Measurements from ENCODE around the gene CCDC89. TPM values are rescaled to one million over a fixed set of nuclear protein-coding genes. Genes with fewer than 3 reads are reported as not detected.

CCDC89 gene
- total and polyA plus RNA-seq, 2 of the 4 experiments (the other 2 are of a cell fraction): 4.0 to 7.9 TPM

DNA sequence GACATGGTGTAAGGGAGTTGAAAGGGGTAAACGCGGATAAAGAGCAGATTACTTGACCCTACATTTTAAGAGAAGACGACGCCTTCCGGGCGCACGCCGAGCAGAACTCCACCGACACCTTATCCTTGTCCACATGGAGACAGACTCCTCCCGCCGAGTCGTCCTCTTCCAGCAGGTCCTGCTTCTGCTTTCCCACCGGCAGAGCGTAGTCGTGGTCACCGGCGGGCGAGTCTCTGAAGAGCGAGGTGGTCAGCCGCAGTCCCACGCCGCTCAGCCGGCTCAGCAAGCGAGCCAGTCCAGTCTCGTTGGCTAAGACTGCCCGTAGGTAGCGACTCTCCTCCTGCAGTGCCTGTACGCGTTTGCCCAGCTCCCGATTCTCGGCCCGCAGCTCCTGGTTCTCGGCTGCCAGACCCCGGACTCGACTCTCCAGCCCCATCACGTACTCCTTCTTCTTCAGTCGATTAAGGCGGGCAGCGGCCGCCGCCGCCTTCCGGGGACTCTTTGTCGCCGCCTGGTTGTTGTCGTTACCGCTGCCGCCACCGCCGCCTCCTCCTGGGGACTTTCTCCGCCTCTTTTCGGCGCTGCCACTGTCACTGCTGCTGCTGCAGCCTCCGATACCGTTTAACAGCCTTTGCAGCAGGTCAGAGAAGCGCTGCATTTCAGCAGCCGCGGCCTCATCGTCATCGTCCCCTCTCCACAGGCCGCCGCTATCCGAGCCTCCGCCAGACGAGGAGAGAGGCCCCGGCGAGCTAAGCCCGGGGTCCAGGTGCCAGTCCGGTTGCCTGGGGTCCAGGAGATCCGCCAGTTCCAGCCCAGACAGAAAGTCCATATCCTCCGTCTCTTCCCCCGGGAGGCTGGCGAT lies 22.0 kb downstream of the CCDC89 start:
- Histone ChIP-seq H3K27ac (ENCODE audit: insufficient read depth, low read length) (peak overlapping the region; percentile 85), H3K14ac (replicated peaks; ENCODE audit: low read depth, low read length) (peak overlapping the region; percentile 94), H2AK9ac (replicated peaks; ENCODE audit: low read depth, low read length, poor library complexity) (peak overlapping the region; percentile 99), H3K23ac (ENCODE audit: low read depth, low read length) (peak overlapping the region; percentile 99), H4K91ac (ENCODE audit: insufficient read depth, low read depth, low read length) (peak overlapping the region; percentile 79), H3K9me1 (ENCODE audit: insufficient read depth, low read length) (no peaks in the 10 kb centered on the region), H4K8ac (ENCODE audit: low read depth in 2 of 2, low read length in 2 of 2) (peak overlapping the region; percentile 58 to 71; a peak in 2 of 4 replicates), H3K79me1 (ENCODE audit: low read depth in 1 of 2, low read length in 2 of 2) (peaks cover 0 to 15% of the 10 kb centered on the region in 2 experiments; a peak in 2 of 4 replicates), H3K4ac (ENCODE audit: low read depth, low read length) (peak overlapping the region; percentile 95), H2AFZ (replicated peaks; ENCODE audit: low read length, poor library complexity) (peak overlapping the region; percentile 85), H3K36me3 (ENCODE audit: control insufficient read depth, insufficient read depth, low read length) (peaks cover 4% of the 10 kb centered on the region; the same call in 1 of the 2 replicates), H3K4me3 (ENCODE audit: insufficient read depth, low read depth, low read length) (peak overlapping the region; percentile 96), H3K9ac (ENCODE audit: low read depth, low read length) (peak overlapping the region; percentile 95), H3K56ac (ENCODE audit: extremely low read depth, insufficient read depth, low read length) (peak overlapping the region; percentile 90), H2BK120ac (ENCODE audit: low read depth, low read length) (peak overlapping the region; percentile 68), H3K4me1 (ENCODE audit: control insufficient read depth, insufficient read depth, low read length) (no peaks in the 10 kb centered on the region; the same call in 1 of the 2 replicates), H3K18ac (ENCODE audit: low read depth, low read length) (peak overlapping the region; percentile 37), H3K27me3 (ENCODE audit: control insufficient read depth, insufficient read depth, low read length) (no peaks in the 10 kb centered on the region), H2BK20ac (ENCODE audit: low read depth, low read length) (no peak overlapping the region), H2BK15ac (ENCODE audit: low read depth, low read length) (no peak overlapping the region), H3K4me2 (ENCODE audit: low read depth, low read length) (peak overlapping the region; percentile 97), H4K5ac (ENCODE audit: low read depth, low read length) (peak overlapping the region; percentile 43), H3K9me3 (ENCODE audit: control insufficient read depth, insufficient read depth, low read length) (no peaks in the 10 kb centered on the region), H2BK5ac (ENCODE audit: low read depth, low read length, poor library complexity, severe bottlenecking) (peak overlapping the region; percentile 84), H2AK5ac (ENCODE audit: low read depth, low read length) (peak overlapping the region; percentile 95), H4K20me1 (ENCODE audit: insufficient read depth, low read length) (peaks cover 38% of the 10 kb centered on the region)
- ChIA-PET CTCF (interaction anchor here (0.7 to 1.0 kb wide), 2 partner anchors 21 to 26 kb away, joined by 3 read pairs; no protein-coding TSS in a partner anchor), POLR2A (ENCODE audit: unreplicated experiment) (interaction anchor here (1.3 kb wide), 1 partner anchor 36 kb away, joined by 16 read pairs; the partner anchor contains the start of gene TMEM126B)
- dilution Hi-C loops (cut with HindIII; ENCODE audit: low sequenced_read_pairs, unreplicated experiment) (no loop called here), in situ Hi-C loops (cut with MboI; ENCODE audit: low sequenced_read_pairs) (no loop called here), intact Hi-C loops (cut with micrococcal nuclease) (loop anchor here (1.0 to 2.0 kb wide), 4 partner anchors 35 to 190 kb away; partner anchors contain the start of gene TMEM126B)
- BruUV-seq (replicated peaks): no TSS peak
- ATAC-seq (ENCODE audit: low read depth) (peak; percentile 38), DNase-seq (peak; percentile 45)
- TF ChIP-seq POLR2A (IDR thresholded peaks at IDR 0.05; ENCODE audit: low read depth, low read length): no peak
- TF ChIP-seq RAD21 (IDR thresholded peaks at IDR 0.05; ENCODE audit: low read length): 0 out of 2 replicates have a peak, but pooled peaks have one; percentile 15
- peak; percentile 37 for TF ChIP-seq CTCF (conservative IDR thresholded peaks at IDR 0.05; ENCODE audit: low read depth, low read length)
- TF ChIP-seq SMC3 (IDR thresholded peaks at IDR 0.05; ENCODE audit: low read depth, low read length): 0 out of 2 replicates have a peak, but pooled peaks have one; percentile 2
- TF ChIP-seq MXI1 (IDR thresholded peaks at IDR 0.05; ENCODE audit: borderline replicate concordance, low read depth, low read length): peak; percentile 34; the same call in 1 of the 2 replicates
- no peak for TF ChIP-seq BHLHE40 (IDR thresholded peaks at IDR 0.05; ENCODE audit: low read depth, low read length)
- WGBS, 2 experiments (ENCODE audit: extremely low coverage in 2 of 2, insufficient read length in 1 of 2): 0% methylated on average over 43 of the region's 73 CpGs; no CpG with 5 or more reads in 1 of the 2 experiments

Data from IMR-90 (cell line).